A673 (cell line): Measurements from ENCODE around the gene AFF2. TPM values are rescaled to one million over a fixed set of nuclear protein-coding genes. Genes with fewer than 3 reads are reported as not detected.

Experiments
- BruUV-seq: library from RNA; stranded (reverse); fragments of 400-500 nt; replicated peaks from 2 replicates; lab custom pipeline; 2021; lab: Mats Ljungman, UMichigan
- CTCF ChIA-PET: fragments of 300-600 bp; sonication (Branson Sonifier 250); formaldehyde crosslinking; loops from one replicate; lab custom pipeline; 2022; ENCODE audit warnings: antibody characterized with exemption; lab: Charles Lee
- POLR2A ChIA-PET: fragments of 300-600 bp; sonication (Branson Sonifier 250); formaldehyde crosslinking; loops from one replicate; lab custom pipeline; 2022; ENCODE audit warnings: antibody characterized with exemption; ENCODE audit not compliant: low non-redundant PET; lab: Charles Lee
- DNase-seq: peaks from one replicate; pipeline ENCODE4 v3.0.0-alpha.2; 2015; ENCODE audit warnings: low spot score
- H3K27ac ChIP-seq: fragments of 200-600 bp; sonication (generic); 2 replicates; pipeline ENCODE4 v1.5.1; 2016; ENCODE audit warnings: mixed run types, low read depth, mild to moderate bottlenecking, mixed read lengths, antibody characterized with exemption, low read length; ENCODE audit not compliant: poor library complexity, severe bottlenecking
- H3K27me3 ChIP-seq: fragments of 200-600 bp; sonication (generic); replicated peaks from 2 replicates; pipeline ENCODE4 v1.6.1; 2017; ENCODE audit warnings: mixed run types, low read depth, mild to moderate bottlenecking, mixed read lengths, antibody characterized with exemption, low read length; ENCODE audit not compliant: insufficient read depth, poor library complexity
- H3K36me3 ChIP-seq: fragments of 200-600 bp; sonication (generic); 2 replicates; pipeline ENCODE4 v1.6.1; 2016; ENCODE audit warnings: mixed run types, mild to moderate bottlenecking, mixed read lengths, antibody characterized with exemption, low read length; ENCODE audit not compliant: insufficient read depth, poor library complexity, severe bottlenecking
- H3K4me1 ChIP-seq: fragments of 200-600 bp; sonication (generic); 2 replicates; pipeline ENCODE4 v1.6.1; 2017; ENCODE audit warnings: mixed run types, mild to moderate bottlenecking, mixed read lengths, antibody characterized with exemption, low read length; ENCODE audit not compliant: insufficient read depth, poor library complexity, severe bottlenecking
- H3K4me3 ChIP-seq: fragments of 200-600 bp; sonication (generic); 2 replicates; pipeline ENCODE4 v1.5.1; 2016; ENCODE audit warnings: low read depth, mixed run types, mild to moderate bottlenecking, mixed read lengths, low read length; ENCODE audit not compliant: poor library complexity, severe bottlenecking
- H3K9me3 ChIP-seq: fragments of 200-600 bp; sonication (generic); 2 replicates; pipeline ENCODE4 v1.6.1; 2016; ENCODE audit warnings: mixed run types, low read depth, mild to moderate bottlenecking, mixed read lengths, antibody characterized with exemption, low read length; ENCODE audit not compliant: poor library complexity, severe bottlenecking
- CTCF ChIP-seq: fragments of 300-800, 200-600 bp; sonication (generic); conservative IDR thresholded peaks from 2 replicates; pipeline ENCODE4 v1.5.1; 2017; ENCODE audit warnings: low read depth, mild to moderate bottlenecking, antibody characterized with exemption, low read length, moderate library complexity, mixed read lengths
- EZH2 ChIP-seq: fragments of 200-600 bp; sonication (generic); IDR thresholded peaks from 2 replicates; pipeline ENCODE4 v1.6.1; 2017; ENCODE audit warnings: borderline replicate concordance, low read depth, mild to moderate bottlenecking, mixed read lengths, antibody characterized with exemption, low read length; ENCODE audit not compliant: poor library complexity, severe bottlenecking
- intact Hi-C: fragments of 100-400 bp; cut with micrococcal nuclease; formaldehyde crosslinking; loops from one replicate; pipeline ENCODE4 v1.10.0; 2022; ENCODE audit not compliant: unreplicated experiment
- total RNA-seq: library from RNA; stranded (reverse); gene quantifications from 2 replicates; pipeline ENCODE4 v1.2.3, GENCODE V29; 2021

Gene AFF2
- total RNA-seq, 1 experiment from 2014 or later, result not detected

GRCh38 chrX:149006235-149006634, 505.8 kb downstream of the AFF2 start:
- ChIA-PET CTCF (no interaction called here), POLR2A (no interaction called here)
- Histone ChIP-seq H3K4me1 (no peaks in the 10 kb centered on the region), H3K27ac (no peak overlapping the region), H3K36me3 (no peaks in the 10 kb centered on the region), H3K9me3 (no peaks in the 10 kb centered on the region), H3K27me3 (no peaks in the 10 kb centered on the region), H3K4me3 (no peak overlapping the region)
- BruUV-seq, result no TSS peak
- no peak for TF ChIP-seq CTCF
- no peak for TF ChIP-seq EZH2
- intact Hi-C loops, result no loop called here
- no peak for DNase-seq

- H3K36me3 ChIP-seq, result no peaks in the 10 kb centered on the region
- POLR2A ChIA-PET, result no interaction called here
- CTCF ChIA-PET, result no interaction called here
- no peak for TF ChIP-seq EZH2
- no peak for TF ChIP-seq CTCF
- intact Hi-C loops, result no loop called here
- DNase-seq, result no peak
- H3K9me3 ChIP-seq, result no peaks in the 10 kb centered on the region
- no peak overlapping the region for H3K27ac ChIP-seq
- no peak overlapping the region for H3K4me3 ChIP-seq
- BruUV-seq, result no TSS peak
- no peaks in the 10 kb centered on the region for H3K4me1 ChIP-seq
- H3K27me3 ChIP-seq, result no peaks in the 10 kb centered on the region
These were observed 507.0 kb downstream of the AFF2 start for GRCh38 chrX:149007423-149007822.

GRCh38 chrX:149010013-149010852, 509.8 kb downstream of the AFF2 start:
- no peak for DNase-seq
- intact Hi-C loops, result no loop called here
- Histone ChIP-seq H3K9me3 (no peaks in the 10 kb centered on the region), H3K4me1 (no peaks in the 10 kb centered on the region), H3K36me3 (no peaks in the 10 kb centered on the region), H3K27me3 (no peaks in the 10 kb centered on the region), H3K4me3 (no peak overlapping the region), H3K27ac (no peak overlapping the region)
- ChIA-PET POLR2A (no interaction called here), CTCF (no interaction called here)
- TF ChIP-seq CTCF, result no peak
- TF ChIP-seq EZH2, result no peak
- no TSS peak for BruUV-seq
